ENCODE results near the gene GLDN.
"Not testable (repeated sequence)": the region's sequence is repeated elsewhere in the genome, so short reads cannot be mapped to it uniquely, and the experiment has no call there.

GLDN gene

DNA sequence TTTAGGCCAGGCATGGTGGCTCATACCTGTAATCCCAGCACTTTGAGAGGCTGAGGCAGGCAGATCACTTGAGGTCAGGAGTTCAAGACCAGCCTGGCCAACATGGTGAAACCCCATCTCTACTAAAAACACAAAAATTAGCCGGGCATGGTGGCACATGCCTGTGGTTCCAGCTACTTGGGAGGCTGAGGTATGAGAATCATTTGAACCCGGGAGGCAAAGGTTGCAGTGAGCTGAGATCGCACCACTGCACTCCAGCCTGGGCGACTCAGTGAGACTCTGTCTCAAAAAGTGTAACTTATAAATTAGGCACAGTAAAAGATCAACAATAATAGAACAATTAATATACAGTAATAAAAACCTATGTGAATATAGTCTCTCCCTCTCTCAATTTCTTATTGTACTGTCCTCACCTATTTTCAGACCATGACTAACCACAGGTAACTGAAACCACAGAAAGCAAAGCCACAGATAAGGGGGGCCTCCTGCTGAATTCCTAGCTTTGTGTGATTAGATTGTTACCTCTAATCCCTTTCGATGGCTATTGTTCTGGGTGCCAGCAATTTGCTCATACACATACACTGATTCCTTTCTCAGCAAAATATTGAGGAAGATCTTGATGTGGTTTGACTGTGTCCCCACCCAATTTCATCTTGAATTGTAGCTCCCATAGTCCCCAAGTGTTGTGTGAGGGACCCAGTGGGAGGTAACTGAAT, 104.7 kb downstream of the GLDN start:
- not testable (repeated sequence) for DNase-seq (ENCODE audit: low read depth in 3 of 3)

GRCh38 chr15:51447855-51448621, 106.6 kb downstream of the GLDN start:
- no peak for DNase-seq (ENCODE audit: low read depth in 3 of 3)

- no peak for DNase-seq (ENCODE audit: low read depth in 3 of 3)
These were observed 107.4 kb downstream of the GLDN start for GRCh38 chr15:51448622-51449399.

DNA sequence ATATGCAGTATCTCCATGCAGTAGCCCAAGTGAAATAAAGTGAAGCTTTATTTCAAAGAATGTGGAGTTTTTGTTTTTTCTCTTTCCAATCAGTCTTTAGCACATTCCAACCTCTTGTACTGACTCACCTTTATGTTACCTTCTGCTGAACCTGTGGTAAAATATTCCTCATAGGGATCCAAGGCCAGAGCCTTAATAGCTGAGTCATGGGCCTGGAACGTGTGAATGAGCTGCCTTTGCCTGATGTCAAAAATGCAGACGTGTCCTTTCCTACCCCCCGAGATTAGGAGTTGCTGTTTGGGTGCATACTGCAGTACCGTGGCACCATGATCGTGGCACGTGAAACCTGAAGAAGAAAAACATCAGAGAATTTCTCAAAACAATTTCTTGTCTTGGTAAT, 108.5 kb downstream of the GLDN start:
- no peak for DNase-seq (ENCODE audit: low read depth in 3 of 3)
